Osteocyte (in vitro differentiated cells): ENCODE measurements around the gene FSTL4. TPM values are rescaled to one million over a fixed set of nuclear protein-coding genes. Genes with fewer than 3 reads are reported as not detected.

Experiments
- DNase-seq: peaks from one replicate; pipeline ENCODE4 v3.0.0; 2021; ENCODE audit warnings: mixed read lengths; ENCODE audit not compliant: unreplicated experiment; ENCODE audit errors: extremely low spot score
- H3K27ac Mint-ChIP-seq: one replicate; pipeline ENCODE4 v1.8.0; 2021; ENCODE audit warnings: mild to moderate bottlenecking, mixed read lengths; ENCODE audit not compliant: unreplicated experiment
- H3K27me3 Mint-ChIP-seq: one replicate; pipeline ENCODE4 v1.8.0; 2021; ENCODE audit warnings: mixed read lengths; ENCODE audit not compliant: unreplicated experiment
- H3K36me3 Mint-ChIP-seq: one replicate; pipeline ENCODE4 v1.8.0; 2021; ENCODE audit warnings: mixed read lengths; ENCODE audit not compliant: unreplicated experiment
- H3K4me1 Mint-ChIP-seq: one replicate; pipeline ENCODE4 v1.8.0; 2021; ENCODE audit warnings: mixed read lengths; ENCODE audit not compliant: unreplicated experiment
- H3K4me3 Mint-ChIP-seq: one replicate; pipeline ENCODE4 v1.8.0; 2021; ENCODE audit warnings: mild to moderate bottlenecking, moderate library complexity, mixed read lengths; ENCODE audit not compliant: unreplicated experiment
- H3K9me3 Mint-ChIP-seq: one replicate; pipeline ENCODE4 v1.8.0; 2021; ENCODE audit warnings: mixed read lengths; ENCODE audit not compliant: unreplicated experiment
- CTCF ChIP-seq: fragments of 200-600 bp; sonication (generic); IDR thresholded peaks from 2 replicates; pipeline ENCODE4 v1.5.0; 2021; ENCODE audit warnings: antibody characterized with exemption, mild to moderate bottlenecking, moderate library complexity
- total RNA-seq: library from RNA; stranded (reverse); gene quantifications from 2 replicates; pipeline ENCODE4 v1.2.1, GENCODE V29; 2021

FSTL4 gene
- total RNA-seq, 1 donor from 2014 or later, result not detected

GRCh38 chr5:133509742-133510079 lies 102.6 kb downstream of the FSTL4 start:
- no peak overlapping the region for H3K4me3 Mint-ChIP-seq
- peak; percentile 32 for DNase-seq
- no peaks in the 10 kb centered on the region for H3K9me3 Mint-ChIP-seq
- H3K36me3 Mint-ChIP-seq, result no peaks in the 10 kb centered on the region
- H3K27me3 Mint-ChIP-seq, result peaks cover 15% of the 10 kb centered on the region
- H3K27ac Mint-ChIP-seq, result no peak overlapping the region
- no peak for TF ChIP-seq CTCF
- H3K4me1 Mint-ChIP-seq, result no peaks in the 10 kb centered on the region

- TF ChIP-seq CTCF, result no peak
Observed at GRCh38 chr5:133508845-133509741, 103.2 kb downstream of the FSTL4 start.

GRCh38 chr5:133508331-133508730 lies 104.0 kb downstream of the FSTL4 start:
- Mint-ChIP-seq H3K36me3 (no peaks in the 10 kb centered on the region), H3K4me3 (no peak overlapping the region), H3K27me3 (peaks cover 21% of the 10 kb centered on the region), H3K9me3 (no peaks in the 10 kb centered on the region), H3K27ac (no peak overlapping the region), H3K4me1 (no peaks in the 10 kb centered on the region)
- peak; percentile 3 for DNase-seq
- TF ChIP-seq CTCF, result no peak

More at GRCh38 chr5:133508845-133509741, 103.2 kb downstream of the FSTL4 start:
- Mint-ChIP-seq H3K9me3 (no peaks in the 10 kb centered on the region), H3K4me1 (no peaks in the 10 kb centered on the region), H3K27me3 (peaks cover 17% of the 10 kb centered on the region), H3K36me3 (no peaks in the 10 kb centered on the region), H3K4me3 (no peak overlapping the region), H3K27ac (no peak overlapping the region)
- peak; percentile 66 for DNase-seq

- no peaks in the 10 kb centered on the region for H3K9me3 Mint-ChIP-seq
- H3K4me3 Mint-ChIP-seq, result no peak overlapping the region
- H3K4me1 Mint-ChIP-seq, result no peaks in the 10 kb centered on the region
- no peak for TF ChIP-seq CTCF
- no peaks in the 10 kb centered on the region for H3K36me3 Mint-ChIP-seq
- no peak overlapping the region for H3K27ac Mint-ChIP-seq
- DNase-seq, result peak; percentile 25
- peaks cover 35% of the 10 kb centered on the region for H3K27me3 Mint-ChIP-seq
Observed at GRCh38 chr5:133506181-133506580, 106.2 kb downstream of the FSTL4 start.

- Mint-ChIP-seq H3K4me3 (no peak overlapping the region), H3K27me3 (peaks cover 40% of the 10 kb centered on the region), H3K9me3 (no peaks in the 10 kb centered on the region), H3K36me3 (no peaks in the 10 kb centered on the region), H3K27ac (no peak overlapping the region), H3K4me1 (no peaks in the 10 kb centered on the region)
- peak; percentile 34 for DNase-seq
- TF ChIP-seq CTCF, result no peak
Observed at GRCh38 chr5:133503511-133503910, 108.8 kb downstream of the FSTL4 start.
